GM18868 (cell line): Measurements from ENCODE around the gene CARD8.
"Not testable (repeated sequence)": the region's sequence is repeated elsewhere in the genome, so short reads cannot be mapped to it uniquely, and the experiment has no call there.

Experiments used
- ATAC-seq: cut with Tn5 transposase; IDR thresholded peaks from one replicate; pipeline ENCODE4 v1.9.1; 2021; ENCODE audit warnings: mild to moderate bottlenecking, moderate library complexity; ENCODE audit not compliant: unreplicated experiment

CARD8 gene

DNA sequence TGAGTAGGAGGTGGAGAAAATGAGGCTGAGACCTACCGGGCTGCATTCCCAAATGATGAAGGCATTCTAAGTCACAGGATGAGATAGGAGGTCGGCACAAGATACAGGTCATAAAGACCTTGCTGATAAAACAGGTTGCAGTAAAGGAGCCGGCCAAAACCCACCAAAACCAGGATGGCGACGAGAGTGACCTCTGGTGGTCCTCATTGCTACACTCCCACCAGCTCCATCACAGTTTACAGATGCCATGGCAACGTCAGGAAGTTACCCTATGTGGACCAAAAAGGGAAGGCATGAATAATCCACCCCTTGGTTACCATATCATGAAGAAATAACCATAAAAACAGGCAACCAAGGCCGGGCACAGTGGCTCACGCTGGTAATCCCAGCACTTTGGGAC is 9.6 kb upstream of the CARD8 start:
- not testable (repeated sequence) for ATAC-seq

GRCh38 chr19:48260359-48260714 is 4.6 kb upstream of the CARD8 start:
- ATAC-seq, result not testable (repeated sequence)

GRCh38 chr19:48258992-48259391 is 3.3 kb upstream of the CARD8 start:
- ATAC-seq, result not testable (repeated sequence)

DNA sequence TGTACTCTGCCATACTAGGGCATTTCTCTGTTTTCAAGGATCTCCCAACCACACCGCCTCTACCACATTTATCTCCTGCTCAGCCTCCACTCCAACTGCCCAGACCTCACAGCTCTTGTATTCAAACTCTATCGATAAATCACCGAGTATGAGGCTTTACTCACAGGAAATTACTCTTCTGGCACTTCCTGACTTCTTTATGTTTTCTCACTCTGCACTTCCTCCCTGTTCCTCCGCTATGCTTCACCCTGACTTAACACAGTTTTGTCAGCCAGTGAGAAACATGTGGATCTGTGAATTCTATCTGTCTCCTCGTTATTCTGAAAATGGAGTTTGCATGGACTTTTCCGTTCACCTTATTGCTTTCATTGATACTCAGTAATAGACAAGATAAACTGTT is 2.6 kb upstream of the CARD8 start:
- ATAC-seq, result no peak

GRCh38 chr19:48254529-48254970 is 1.2 kb downstream of the CARD8 start:
- no peak for ATAC-seq

GRCh38 chr19:48253999-48254398 is 1.7 kb downstream of the CARD8 start:
- ATAC-seq, result no peak

DNA sequence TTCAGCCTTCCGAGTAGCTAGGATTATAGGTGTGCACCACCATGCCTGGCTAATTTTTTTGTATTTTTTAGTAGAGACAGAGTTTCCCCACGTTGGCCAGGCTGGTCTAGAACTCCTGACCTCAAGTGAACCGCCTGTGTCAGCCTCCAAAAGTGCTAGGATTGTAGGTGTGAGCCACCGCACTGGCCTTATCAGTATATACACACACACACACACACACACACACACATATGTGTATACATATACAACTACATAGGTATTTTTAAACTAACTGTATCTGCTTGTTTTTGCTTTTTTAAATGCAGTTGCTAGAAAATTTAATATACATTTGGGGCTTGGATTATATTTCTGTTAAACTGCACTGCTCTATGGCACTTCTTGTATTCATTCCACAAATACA is 3.1 kb downstream of the CARD8 start:
- no peak for ATAC-seq

DNA sequence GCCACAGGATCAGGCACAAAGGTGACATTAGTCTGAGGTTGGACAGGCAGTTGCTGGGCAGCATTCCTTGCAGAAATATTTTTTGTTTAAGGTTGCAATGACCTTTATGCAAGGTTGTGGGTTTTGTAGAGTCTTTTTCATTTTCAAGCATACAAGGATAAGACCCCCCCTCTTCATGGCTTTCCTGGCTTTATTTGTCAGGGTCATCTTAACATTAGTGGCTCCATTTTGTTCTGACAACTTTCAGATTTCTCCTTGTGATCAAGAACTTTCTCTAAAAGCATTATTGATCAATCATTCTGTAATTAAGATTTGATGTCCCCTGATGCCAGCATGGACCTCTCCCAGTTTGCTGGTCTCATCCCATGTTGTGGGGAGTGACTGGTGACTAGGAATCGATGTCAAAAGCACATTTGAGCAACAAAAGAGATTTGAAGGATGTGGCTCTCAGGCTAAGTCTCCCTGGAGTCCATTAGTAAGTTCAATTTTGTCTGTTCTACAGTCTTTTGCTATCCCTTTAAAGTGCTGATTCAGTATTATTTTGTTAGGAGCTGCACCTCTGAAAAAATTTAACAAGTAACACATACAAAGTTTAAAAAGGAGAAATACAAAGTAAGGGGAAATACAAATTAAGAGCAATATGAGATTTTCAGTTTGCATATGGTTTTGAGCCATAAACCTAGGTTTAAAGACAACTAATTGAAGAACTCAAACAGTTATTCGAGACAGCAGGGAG is 5.3 kb downstream of the CARD8 start:
- no peak for ATAC-seq

DNA sequence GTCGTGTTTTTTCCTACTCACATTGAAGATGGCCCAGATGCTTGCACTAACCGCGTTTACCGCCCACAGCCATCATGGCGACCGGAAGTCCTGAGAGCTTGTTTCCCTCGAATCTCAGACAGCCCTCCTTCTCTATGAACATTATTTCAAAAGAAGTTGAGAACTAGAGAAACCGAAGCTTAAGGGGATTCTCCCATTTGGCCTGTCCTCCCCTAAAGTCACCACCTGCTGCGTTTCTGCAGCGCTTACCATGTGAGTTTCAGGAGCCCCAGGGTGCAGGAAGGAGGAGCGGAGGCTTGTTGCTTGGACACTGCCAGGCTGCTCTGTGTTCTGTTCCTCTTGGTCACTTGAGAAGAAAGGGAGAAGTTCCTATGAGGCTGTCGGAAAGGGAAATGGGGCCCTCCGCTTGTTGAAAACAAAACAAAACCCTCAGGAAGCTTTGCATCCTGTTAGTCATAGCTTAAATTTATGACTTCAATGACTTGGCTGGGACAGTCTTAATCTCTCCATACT is 6.2 kb downstream of the CARD8 start:
- ATAC-seq, result no peak

DNA sequence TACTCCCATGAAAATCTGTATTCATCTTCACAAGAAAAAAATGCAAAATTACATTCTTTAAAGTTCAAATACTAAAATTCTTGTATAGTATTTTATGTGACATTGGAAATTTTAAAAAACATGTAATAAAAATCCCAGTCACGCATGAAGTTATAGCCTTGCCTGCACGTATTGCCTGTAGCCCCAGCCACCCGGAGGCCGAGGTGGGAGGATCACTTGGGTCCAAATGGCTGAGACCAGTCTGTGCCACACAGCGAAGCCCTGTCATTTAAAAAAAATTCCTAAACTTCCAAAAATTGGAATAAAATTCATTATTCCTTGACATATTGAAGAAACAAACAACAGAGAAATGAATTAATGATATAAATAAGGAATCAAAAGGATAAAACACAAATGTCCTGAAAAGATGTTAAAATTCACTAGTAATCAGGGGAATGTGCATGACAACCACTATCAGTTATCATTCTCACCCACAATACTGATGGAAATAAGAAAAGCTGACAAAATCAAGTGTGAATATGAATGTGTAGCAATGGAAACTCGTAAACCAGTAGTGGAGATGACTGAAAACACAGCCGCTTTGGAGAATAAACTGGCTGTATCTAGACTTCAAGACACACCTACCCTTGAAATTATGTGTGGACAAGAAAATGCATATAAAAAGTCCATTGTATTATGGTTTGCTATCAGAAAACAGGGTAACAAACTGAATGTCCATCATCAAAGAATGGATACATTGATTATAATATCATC is 7.5 kb downstream of the CARD8 start:
- ATAC-seq, result no peak

DNA sequence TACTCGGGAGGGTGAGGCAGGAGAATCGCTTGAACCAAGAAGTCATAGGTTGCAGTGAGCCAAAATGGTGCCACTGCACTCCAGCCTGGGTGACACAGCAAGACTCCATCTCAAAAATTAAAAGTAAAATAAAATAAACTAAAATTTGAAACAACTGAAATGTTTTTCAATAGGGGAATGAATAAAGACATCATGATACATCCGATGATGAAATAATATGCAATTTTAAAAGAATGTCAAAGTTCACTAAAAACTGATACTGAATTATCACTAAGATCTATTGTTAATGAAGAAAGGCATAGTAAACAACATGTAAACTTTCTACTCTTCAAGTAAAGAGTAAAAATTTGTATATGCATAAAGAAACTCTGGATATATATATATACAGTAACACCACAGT is 8.5 kb downstream of the CARD8 start:
- ATAC-seq, result no peak

- ATAC-seq, result no peak
Measured at GRCh38 chr19:48246101-48246500, 9.6 kb downstream of the CARD8 start.

- no peak for ATAC-seq
Measured at GRCh38 chr19:48244281-48244680, 11.4 kb downstream of the CARD8 start.

DNA sequence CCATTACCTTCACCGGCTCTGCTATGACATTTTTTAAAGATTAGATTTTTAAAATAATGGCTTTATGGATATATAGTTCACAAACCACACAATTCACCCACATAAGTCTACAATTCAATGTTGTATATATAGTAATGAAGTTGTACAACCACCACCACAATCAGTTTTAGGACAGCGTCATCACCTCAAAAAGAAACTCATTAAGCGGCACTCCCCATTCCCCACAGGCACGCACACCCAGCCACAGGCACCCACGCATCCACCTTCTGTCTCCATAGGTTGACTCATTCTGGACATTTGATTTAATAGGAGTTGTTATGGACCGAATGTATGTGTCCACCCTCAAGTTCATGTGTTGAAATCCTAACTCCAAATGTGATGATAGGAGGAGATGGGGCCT is 13.9 kb downstream of the CARD8 start:
- ATAC-seq, result not testable (repeated sequence)

DNA sequence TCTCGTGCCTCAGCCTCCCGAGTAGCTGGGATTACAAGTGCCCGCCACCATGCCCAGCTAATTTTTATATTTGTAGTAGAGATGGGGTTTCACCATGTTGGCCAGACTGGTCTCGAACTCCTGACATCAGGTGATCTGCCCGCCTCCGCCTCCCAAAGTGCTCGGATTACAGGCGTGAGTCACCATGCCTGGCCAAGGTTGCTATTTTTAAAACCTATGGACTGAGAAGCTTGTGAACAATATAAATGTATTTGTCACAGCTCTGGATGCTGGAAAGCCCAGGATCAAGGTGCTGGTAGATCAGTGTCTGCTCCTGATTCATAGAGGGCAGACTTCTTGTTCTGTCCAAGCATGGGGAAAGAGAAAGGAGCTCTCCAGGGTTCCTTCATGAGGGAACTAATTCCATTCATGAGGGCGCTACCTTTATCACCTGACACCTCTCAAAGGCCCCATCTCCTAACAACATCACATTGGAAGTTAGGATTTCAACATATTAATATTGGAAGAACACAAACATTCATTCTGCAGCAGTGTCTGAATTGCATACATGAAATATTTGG is 16.1 kb downstream of the CARD8 start:
- ATAC-seq, result no peak

DNA sequence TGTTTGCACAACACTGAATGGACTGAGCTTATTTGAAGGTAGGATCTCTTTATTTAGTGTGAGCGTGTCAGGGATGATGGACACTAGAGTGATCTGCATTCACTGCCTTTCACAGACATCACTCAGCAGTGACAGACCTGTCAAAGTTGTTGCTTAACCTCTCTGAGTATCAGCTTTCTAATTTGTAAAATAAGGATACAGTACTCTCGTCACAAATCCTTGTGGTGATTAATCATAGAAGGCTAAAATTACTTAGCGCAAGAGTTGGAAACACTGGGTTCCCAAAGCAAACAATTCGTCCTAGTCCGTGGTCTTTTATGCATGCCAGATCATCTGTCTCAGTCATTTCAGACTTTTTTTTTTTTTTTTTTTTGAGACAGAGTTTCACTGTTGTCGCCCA is 16.6 kb downstream of the CARD8 start:
- ATAC-seq, result no peak

- ATAC-seq, result no peak
Measured at GRCh38 chr19:48237057-48237456, 18.7 kb downstream of the CARD8 start.

GRCh38 chr19:48230555-48231129 is 25.1 kb downstream of the CARD8 start:
- ATAC-seq, result no peak

DNA sequence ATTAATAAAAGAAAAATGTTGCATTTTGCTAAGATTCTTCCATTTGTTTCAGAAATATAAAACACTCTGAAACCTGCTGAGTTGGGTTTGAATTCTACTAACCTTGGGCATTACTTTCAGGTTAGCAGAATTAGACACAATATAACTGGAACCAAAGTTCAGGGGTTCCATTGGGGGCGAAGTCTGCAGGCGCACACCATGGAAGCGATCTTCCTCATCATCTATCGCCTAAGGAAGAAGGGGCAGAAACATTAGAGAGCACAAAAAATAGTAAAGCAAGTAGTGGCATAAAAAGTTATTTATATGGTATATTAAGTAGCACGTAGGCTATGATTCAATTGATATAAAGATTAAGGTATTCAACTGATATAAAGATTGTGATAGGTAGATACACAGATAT is 34.1 kb downstream of the CARD8 start:
- no peak for ATAC-seq

- ATAC-seq, result not testable (repeated sequence)
Measured at GRCh38 chr19:48220784-48221183, 34.9 kb downstream of the CARD8 start.

GRCh38 chr19:48218997-48219396 is 36.7 kb downstream of the CARD8 start:
- no peak for ATAC-seq

DNA sequence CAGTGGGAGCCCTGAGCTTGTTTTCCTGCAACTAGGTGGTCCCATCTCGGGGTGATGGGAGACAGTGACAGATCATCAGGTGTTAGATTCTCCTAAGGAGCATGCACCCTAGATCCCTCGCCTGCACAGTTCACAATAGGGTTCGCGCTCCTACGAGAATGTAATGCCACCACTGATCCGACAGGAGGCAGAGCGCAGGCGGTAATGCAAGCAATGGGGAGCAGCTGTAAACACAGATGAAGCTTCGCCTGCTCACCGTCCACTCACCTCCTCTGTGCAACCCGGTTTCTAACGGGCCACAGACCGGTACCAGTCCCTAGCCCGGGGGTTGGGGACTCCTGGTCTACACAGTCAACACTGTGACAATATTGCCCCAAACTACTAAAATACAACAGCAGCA is 38.8 kb downstream of the CARD8 start:
- no peak for ATAC-seq
